Fibroblast of pulmonary artery (primary cell): ENCODE measurements around the gene ZSWIM8.

Experiments
- DNase-seq: peaks from one replicate; pipeline ENCODE4 v3.0.0-alpha.2; 2010; ENCODE audit warnings: low read depth
- H3K4me3 ChIP-seq: replicated peaks from 2 replicates; pipeline ENCODE4 v1.5.1; 2011; ENCODE audit warnings: low read depth, mild to moderate bottlenecking, control low read depth, low read length, moderate library complexity
- TF ChIP-seq, protein P1 (sequence below): IDR thresholded peaks from 2 replicates; pipeline ENCODE4 v1.5.1; 2011; ENCODE audit warnings: mild to moderate bottlenecking, control low read depth, low read length, inconsistent platforms; ENCODE audit errors: missing control alignments

The ZSWIM8 gene

DNA sequence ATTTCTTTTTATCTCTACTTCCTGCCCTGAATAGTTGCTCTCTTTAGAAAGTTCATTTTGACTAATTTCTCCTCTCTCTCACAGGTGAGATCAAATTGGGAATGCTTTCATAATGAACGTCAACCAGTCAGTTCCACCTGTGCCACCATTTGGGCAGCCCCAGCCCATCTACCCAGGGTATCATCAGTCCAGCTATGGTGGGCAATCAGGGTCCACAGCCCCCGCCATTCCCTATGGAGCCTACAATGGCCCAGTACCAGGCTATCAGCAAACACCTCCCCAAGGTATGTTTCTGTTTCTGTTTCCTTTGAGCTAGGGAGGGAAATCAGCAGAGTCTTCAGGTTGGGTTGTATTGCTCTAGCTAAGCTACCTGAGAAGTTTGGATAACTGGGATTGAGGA lies 38.7 kb upstream of the ZSWIM8 start:
- no peak overlapping the region for H3K4me3 ChIP-seq
- DNase-seq: no peak
- TF ChIP-seq, protein P1, sequence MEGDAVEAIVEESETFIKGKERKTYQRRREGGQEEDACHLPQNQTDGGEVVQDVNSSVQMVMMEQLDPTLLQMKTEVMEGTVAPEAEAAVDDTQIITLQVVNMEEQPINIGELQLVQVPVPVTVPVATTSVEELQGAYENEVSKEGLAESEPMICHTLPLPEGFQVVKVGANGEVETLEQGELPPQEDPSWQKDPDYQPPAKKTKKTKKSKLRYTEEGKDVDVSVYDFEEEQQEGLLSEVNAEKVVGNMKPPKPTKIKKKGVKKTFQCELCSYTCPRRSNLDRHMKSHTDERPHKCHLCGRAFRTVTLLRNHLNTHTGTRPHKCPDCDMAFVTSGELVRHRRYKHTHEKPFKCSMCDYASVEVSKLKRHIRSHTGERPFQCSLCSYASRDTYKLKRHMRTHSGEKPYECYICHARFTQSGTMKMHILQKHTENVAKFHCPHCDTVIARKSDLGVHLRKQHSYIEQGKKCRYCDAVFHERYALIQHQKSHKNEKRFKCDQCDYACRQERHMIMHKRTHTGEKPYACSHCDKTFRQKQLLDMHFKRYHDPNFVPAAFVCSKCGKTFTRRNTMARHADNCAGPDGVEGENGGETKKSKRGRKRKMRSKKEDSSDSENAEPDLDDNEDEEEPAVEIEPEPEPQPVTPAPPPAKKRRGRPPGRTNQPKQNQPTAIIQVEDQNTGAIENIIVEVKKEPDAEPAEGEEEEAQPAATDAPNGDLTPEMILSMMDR: no peak

DNA sequence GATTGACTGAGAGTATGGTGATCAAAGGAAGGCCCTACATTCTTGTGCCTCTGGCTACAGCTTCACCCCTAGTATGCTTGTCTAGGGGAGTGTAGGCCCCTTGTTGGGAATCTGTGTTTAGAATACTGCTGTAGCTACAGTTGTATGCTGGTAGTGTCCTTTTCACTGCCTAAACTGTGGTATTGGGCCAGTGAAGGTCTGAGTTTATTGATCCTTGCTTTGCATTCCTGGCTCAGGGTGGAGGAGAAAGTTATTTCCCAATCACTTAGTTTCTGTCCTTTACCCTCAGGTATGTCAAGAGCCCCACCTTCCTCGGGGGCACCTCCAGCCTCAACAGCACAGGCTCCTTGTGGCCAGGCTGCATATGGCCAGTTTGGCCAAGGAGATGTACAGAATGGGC lies 34.6 kb upstream of the ZSWIM8 start:
- no peak overlapping the region for H3K4me3 ChIP-seq
- DNase-seq: no peak
- TF ChIP-seq, protein P1: no peak

DNA sequence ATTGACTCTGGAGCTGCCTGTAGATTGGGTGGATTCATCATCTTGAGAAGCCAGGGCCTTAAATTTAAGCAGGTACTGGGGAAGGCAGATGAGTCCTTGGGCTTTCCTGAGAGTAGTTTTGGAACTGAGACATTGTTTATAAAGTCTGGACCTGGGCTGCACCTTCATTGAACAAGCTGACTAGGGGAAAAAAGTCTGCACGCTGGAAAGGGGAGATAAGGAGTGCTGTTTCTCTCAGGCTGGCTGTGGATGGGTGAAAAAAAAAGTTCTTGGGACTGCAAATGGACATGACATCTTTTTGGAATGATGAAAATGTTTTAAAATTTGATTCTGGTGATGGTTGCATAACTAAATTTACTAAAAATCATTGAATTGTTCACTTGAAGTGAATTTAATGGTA lies 29.2 kb upstream of the ZSWIM8 start:
- no peak overlapping the region for H3K4me3 ChIP-seq
- no peak for DNase-seq
- TF ChIP-seq, protein P1: no peak

DNA sequence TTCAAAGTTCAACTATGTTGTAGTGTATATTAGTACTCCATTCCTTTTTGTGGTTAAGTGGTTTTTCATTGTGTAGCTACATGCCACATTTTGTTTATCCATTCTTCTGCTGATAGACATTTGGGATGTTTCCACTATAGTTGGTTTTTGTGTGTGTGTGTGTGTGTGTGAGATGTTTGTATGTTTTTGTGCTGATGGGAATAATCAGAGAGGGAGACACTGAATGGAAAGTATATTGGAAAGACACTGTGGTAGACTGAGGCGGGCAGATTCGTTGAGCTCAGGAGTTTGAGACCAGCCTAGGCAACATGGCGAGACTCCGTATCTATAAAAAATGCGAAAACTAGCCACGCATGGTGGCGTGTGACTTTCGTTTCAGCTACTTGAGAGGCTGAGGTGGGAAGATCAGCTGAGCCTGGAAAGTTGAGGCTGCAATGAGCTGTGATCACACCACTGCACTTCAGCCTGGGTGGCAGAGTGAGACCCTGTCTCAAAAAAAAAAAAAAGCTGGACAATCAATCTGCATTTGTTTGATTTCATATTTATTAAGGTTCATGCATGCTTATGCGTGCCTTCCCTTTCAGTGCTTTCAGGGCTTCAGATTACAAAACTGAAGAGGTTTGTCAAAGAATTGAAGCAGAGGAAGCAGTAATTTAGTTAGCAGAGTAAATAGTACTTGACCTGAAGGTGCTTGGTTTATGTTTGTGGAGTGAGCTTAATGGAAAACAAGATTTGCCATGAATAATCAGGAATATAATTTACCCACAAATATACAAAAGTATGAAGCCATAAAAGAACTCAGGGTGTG lies 26.5 kb upstream of the ZSWIM8 start:
- DNase-seq: no peak
- no peak overlapping the region for H3K4me3 ChIP-seq
- TF ChIP-seq, protein P1: no peak

DNA sequence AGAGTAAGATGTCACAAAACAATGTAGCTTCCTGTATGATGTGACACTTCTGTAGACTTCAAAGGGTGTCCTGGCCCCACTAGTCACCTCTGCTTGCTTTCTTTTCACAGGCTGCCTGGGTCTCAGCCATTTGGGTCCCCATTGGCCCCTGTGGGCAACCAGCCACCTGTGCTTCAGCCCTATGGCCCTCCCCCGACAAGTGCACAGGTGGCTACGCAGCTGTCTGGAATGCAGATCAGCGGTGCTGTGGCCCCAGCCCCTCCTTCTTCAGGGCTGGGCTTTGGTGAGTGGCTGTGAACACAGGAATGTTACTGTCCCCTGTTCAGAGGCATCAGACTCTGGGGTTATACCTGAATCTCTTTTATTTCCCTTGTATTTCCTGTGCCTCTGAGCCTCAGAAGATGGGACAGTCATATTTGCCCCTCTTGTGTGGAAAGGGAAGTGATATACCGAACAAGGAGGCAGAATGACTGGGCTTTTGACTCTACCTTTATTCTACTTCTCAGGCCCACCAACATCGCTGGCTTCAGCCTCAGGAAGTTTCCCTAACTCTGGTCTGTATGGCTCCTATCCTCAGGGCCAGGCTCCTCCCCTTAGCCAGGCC lies 25.8 kb upstream of the ZSWIM8 start:
- TF ChIP-seq, protein P1: no peak
- DNase-seq: no peak
- H3K4me3 ChIP-seq: no peak overlapping the region

DNA sequence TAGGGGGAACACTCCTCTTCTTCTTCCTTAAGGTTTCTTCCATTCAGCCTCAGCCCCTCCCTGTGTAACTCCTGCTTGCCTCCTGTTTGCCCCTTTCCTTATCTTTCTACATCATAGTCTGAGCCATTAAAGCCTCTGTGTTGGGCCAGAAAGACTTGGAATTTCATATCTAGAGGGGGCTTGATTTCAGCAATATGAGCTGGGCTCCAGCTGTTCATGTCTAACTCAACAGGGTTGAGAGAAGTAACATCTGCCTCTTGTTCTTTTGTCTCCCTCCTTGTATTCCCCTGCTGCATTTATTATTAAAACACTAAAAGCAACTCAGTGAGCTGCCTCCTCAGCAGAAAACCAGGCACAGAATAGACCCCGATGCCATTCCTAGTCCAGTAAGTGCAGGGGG lies 23.6 kb upstream of the ZSWIM8 start:
- H3K4me3 ChIP-seq: no peak overlapping the region
- TF ChIP-seq, protein P1: no peak
- no peak for DNase-seq
